Cardiac fibroblast (primary cell): ENCODE results near the gene MIX23.
A peak's percentile ranks its signal among the peaks of the same experiment; 100 is the strongest.

Source experiments
- DNase-seq, 2 donors: peaks; one replicate each; pipeline versions ENCODE4 v3.0.0 to v3.0.0-alpha.2; 2010; ENCODE audit warnings: low read depth in 2 of 2
- H3K4me3 ChIP-seq, 2 donors: replicated peaks in 1 of 2; 1 replicate in 1 of 2; 2 replicates in 1 of 2; pipeline ENCODE4 v1.5.1; 2011; ENCODE audit warnings: low read depth in 2 of 2, low read length in 2 of 2, mild to moderate bottlenecking in 2 of 2, moderate library complexity in 1 of 2
- TF ChIP-seq, protein P1 (sequence below): IDR thresholded peaks from one replicate; pipeline ENCODE4 v1.5.1; 2011; ENCODE audit warnings: low read depth, mild to moderate bottlenecking, low read length, inconsistent platforms

Gene MIX23

DNA sequence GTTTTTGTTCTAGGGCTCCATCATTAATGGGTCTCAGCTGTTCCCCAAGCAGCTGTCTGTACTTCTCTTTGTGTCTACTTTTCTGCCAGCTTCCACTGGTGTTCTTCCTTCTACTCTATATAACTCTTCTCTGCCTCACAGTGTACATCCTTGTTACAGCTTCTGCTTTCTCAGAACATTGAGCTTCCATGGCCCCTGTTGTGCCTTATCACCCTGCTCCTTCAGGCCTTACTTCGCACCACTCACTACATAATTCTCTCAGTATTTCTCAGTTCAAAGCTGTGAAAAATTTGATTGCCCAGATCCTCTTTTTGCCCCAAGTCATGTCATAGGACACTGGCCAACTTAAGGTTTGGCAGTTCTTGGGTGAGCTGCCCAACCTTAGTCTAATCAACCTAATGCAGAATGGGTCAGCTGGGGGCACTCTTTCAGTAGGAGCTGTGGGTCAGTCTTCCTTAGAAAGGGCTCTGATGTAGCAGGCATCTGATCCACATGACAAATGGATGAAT, 29.1 kb downstream of the MIX23 start:
- H3K4me3 ChIP-seq: no peak overlapping the region
- TF ChIP-seq, protein P1, sequence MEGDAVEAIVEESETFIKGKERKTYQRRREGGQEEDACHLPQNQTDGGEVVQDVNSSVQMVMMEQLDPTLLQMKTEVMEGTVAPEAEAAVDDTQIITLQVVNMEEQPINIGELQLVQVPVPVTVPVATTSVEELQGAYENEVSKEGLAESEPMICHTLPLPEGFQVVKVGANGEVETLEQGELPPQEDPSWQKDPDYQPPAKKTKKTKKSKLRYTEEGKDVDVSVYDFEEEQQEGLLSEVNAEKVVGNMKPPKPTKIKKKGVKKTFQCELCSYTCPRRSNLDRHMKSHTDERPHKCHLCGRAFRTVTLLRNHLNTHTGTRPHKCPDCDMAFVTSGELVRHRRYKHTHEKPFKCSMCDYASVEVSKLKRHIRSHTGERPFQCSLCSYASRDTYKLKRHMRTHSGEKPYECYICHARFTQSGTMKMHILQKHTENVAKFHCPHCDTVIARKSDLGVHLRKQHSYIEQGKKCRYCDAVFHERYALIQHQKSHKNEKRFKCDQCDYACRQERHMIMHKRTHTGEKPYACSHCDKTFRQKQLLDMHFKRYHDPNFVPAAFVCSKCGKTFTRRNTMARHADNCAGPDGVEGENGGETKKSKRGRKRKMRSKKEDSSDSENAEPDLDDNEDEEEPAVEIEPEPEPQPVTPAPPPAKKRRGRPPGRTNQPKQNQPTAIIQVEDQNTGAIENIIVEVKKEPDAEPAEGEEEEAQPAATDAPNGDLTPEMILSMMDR: no peak
- DNase-seq: no peak

- TF ChIP-seq, protein P1: no peak
- H3K4me3 ChIP-seq: no peak overlapping the region
- peak in 1 of 2 donors; percentile 3 for DNase-seq
Observed at GRCh38 chr3:122353215-122353614, 29.8 kb downstream of the MIX23 start.

- DNase-seq: no peak
- H3K4me3 ChIP-seq: no peak overlapping the region
- TF ChIP-seq, protein P1: no peak
Observed at GRCh38 chr3:122351612-122352011, 31.4 kb downstream of the MIX23 start.

DNA sequence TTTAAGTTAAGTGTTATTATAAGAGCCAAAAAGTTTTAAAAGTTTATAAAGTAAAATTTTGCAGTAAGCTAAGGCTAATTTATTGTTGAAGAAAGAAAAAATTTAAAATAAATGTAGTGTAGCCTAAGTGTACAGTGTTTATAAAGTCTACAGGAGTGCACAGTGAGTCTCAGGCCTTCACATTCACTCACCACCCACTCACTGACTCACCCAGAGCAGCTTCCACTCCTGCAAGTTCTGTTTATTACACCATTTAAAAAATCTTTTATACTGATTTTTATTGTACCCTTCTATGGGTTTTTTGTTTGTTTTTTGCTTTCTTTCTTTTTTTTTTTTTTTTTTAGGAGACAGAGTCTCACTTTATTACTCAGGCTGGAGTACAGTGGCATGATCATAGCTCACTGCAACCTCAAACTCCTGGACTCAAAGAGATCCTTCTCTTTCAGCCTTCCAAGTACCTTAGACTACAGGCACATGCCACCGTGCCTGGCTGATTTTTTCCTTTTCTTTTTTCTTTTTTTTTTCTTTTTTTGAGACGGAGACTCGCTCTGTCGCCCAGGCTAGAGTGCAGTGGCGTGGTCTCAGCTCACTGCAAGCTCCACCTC, 32.1 kb downstream of the MIX23 start:
- peak; percentile 38 to 58 for DNase-seq
- no peak overlapping the region for H3K4me3 ChIP-seq
- TF ChIP-seq, protein P1: no peak

GRCh38 chr3:122349171-122349570, 33.9 kb downstream of the MIX23 start:
- DNase-seq: no peak
- H3K4me3 ChIP-seq: no peak overlapping the region
- TF ChIP-seq, protein P1: no peak

- peak in 1 of 2 donors; percentile 21 for DNase-seq
- TF ChIP-seq, protein P1: no peak
- no peak overlapping the region for H3K4me3 ChIP-seq
Observed at GRCh38 chr3:122343654-122344053, 39.4 kb downstream of the MIX23 start.

DNA sequence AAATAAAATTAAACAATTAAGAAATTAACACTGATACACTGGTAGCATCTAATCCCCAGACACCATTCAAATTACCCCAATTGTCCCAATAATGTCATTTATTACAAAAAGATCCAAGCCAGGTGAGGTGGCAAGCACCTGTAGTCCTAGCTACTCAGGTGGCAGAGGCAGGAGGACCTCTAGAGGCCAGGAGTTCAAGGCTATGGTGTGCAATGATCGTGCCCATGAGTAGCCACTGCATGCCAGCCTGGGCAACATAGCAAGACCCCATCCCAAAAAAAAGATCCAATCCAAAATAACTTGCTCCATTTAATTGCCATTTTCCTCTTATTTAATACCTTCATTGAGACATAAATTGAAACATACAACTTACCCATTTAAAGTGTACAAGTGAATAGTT, 40.2 kb downstream of the MIX23 start:
- no peak for DNase-seq
- H3K4me3 ChIP-seq: no peak overlapping the region
- TF ChIP-seq, protein P1: no peak
